ENCODE data around the gene CBX8.

GRCh38 chr17:79795795-79796443 is 958 bp downstream of the CBX8 start:
- no peak for TF ChIP-seq POLR2AphosphoS5 (IDR thresholded peaks at IDR 0.05)
- no peak for TF ChIP-seq CTCF (IDR thresholded peaks at IDR 0.05 in 8 of 11, conservative IDR thresholded peaks at IDR 0.05 in 3 of 11)
- TF ChIP-seq POLR2A (IDR thresholded peaks at IDR 0.05): no peak

Measured in spleen (tissue), 7 donors.